ENCODE results near the gene AZI2. TPM values are rescaled to one million over a fixed set of nuclear protein-coding genes. Genes with fewer than 3 reads are reported as not detected.

Gene AZI2
- 82.0 and 108 TPM in 2 replicates for total RNA-seq (ENCODE audit: low replicate concordance)

GRCh38 chr3:28348629-28349468 lies at the start of gene AZI2, which contains the start of gene ZCWPW2:
AZI2 (minus strand) TSS chr3:28348824; CDS start chr3:28340617, 8,207 bp downstream.
ZCWPW2 (plus strand) TSS chr3:28348721; CDS start chr3:28413069, 64,348 bp downstream.
- peak; percentile 94 for DNase-seq (ENCODE audit: low read depth)
- peak within 1 kb of the TSS; percentile 82 for H3K4me3 ChIP-seq (ENCODE audit: low read depth, low read length)
- no peak for TF ChIP-seq CTCF (IDR thresholded peaks at IDR 0.05; ENCODE audit: insufficient read depth, low read length)

- DNase-seq (ENCODE audit: low read depth): no peak
- H3K4me3 ChIP-seq (ENCODE audit: low read depth, low read length): no peak overlapping the region
- TF ChIP-seq CTCF (IDR thresholded peaks at IDR 0.05; ENCODE audit: insufficient read depth, low read length): no peak
These were observed 40.4 kb upstream of the AZI2 start for GRCh38 chr3:28388978-28389377.

- H3K4me3 ChIP-seq (ENCODE audit: low read depth, low read length): no peak overlapping the region
- no peak for TF ChIP-seq CTCF (IDR thresholded peaks at IDR 0.05; ENCODE audit: insufficient read depth, low read length)
- DNase-seq (ENCODE audit: low read depth): no peak
These were observed 37.4 kb upstream of the AZI2 start for GRCh38 chr3:28386049-28386448.

- H3K4me3 ChIP-seq (ENCODE audit: low read depth, low read length): no peak overlapping the region
- peak; percentile 91 for DNase-seq (ENCODE audit: low read depth)
- TF ChIP-seq CTCF (IDR thresholded peaks at IDR 0.05; ENCODE audit: insufficient read depth, low read length): no peak
These were observed 27.8 kb upstream of the AZI2 start for GRCh38 chr3:28376424-28376823.

- peak overlapping the region; percentile 82 for H3K4me3 ChIP-seq (ENCODE audit: low read depth, low read length)
- no peak for DNase-seq (ENCODE audit: low read depth)
- TF ChIP-seq CTCF (IDR thresholded peaks at IDR 0.05; ENCODE audit: insufficient read depth, low read length): no peak
These were observed 911 bp upstream of the AZI2 start for GRCh38 chr3:28349469-28350000.

- peak overlapping the region; percentile 82 for H3K4me3 ChIP-seq (ENCODE audit: low read depth, low read length)
- no peak for TF ChIP-seq CTCF (IDR thresholded peaks at IDR 0.05; ENCODE audit: insufficient read depth, low read length)
- DNase-seq (ENCODE audit: low read depth): peak; percentile 94
These were observed 377 bp downstream of the AZI2 start for GRCh38 chr3:28348265-28348628.
